ENCODE data around the gene PMEPA1. TPM values are rescaled to one million over a fixed set of nuclear protein-coding genes. Genes with fewer than 3 reads are reported as not detected.
A peak's percentile ranks its signal among the peaks of the same experiment; 100 is the strongest.

Gene PMEPA1
- 0.10 TPM for polyA plus RNA-seq (2013, experiment 1 of 2)
- 0.08 TPM for polyA plus RNA-seq (2013, experiment 2 of 2)

- H3K4me1 ChIP-seq (ENCODE audit: control insufficient read depth in 2 of 2, insufficient read depth in 1 of 2, low read depth in 1 of 2, low read length in 2 of 2) = peaks cover 3 to 24% of the 10 kb centered on the region in 2 donors
- H3K27me3 ChIP-seq (ENCODE audit: control insufficient read depth in 3 of 3, insufficient read depth in 3 of 3, low read depth in 1 of 3, low read length in 3 of 3) = peaks cover 20 to 68% (median 54%) of the 10 kb centered on the region in 3 experiments
Measured at GRCh38 chr20:57709823-57710799, at the start of gene PMEPA1. TSS of gene PMEPA1 (minus strand) at chr20:57710015. CDS start at chr20:57709582, 433 bp downstream.

GRCh38 chr20:57757767-57758166 lies 48.0 kb upstream of the PMEPA1 start:
- H2BK120ac ChIP-seq (ENCODE audit: low read depth, low read length) = no peak overlapping the region
- H2BK15ac ChIP-seq (ENCODE audit: low read length) = no peak overlapping the region
- no peak overlapping the region for H2AK5ac ChIP-seq (ENCODE audit: low read depth, low read length)
- H2AFZ ChIP-seq (ENCODE audit: low read length) = no peak overlapping the region
- H3K9me3 ChIP-seq (replicated peaks in 1 of 2; ENCODE audit: control insufficient read depth in 2 of 2, insufficient read depth in 1 of 2, low read depth in 1 of 2, low read length in 2 of 2) = no peaks in the 10 kb centered on the region
- no peak overlapping the region for H3K4ac ChIP-seq (ENCODE audit: low read length)
- no peak overlapping the region for H2BK5ac ChIP-seq (ENCODE audit: low read length)
- H3K36me3 ChIP-seq (replicated peaks in 1 of 2; ENCODE audit: control insufficient read depth in 2 of 2, insufficient read depth in 2 of 2, low read length in 2 of 2) = no peaks in the 10 kb centered on the region
- H3K18ac ChIP-seq (ENCODE audit: low read length) = no peak overlapping the region
- no peak overlapping the region for H4K91ac ChIP-seq (ENCODE audit: low read depth, low read length, poor library complexity)
- no peak overlapping the region for H3K27ac ChIP-seq (replicated peaks; ENCODE audit: low read length)
- H4K8ac ChIP-seq (ENCODE audit: low read depth, low read length) = no peak overlapping the region
- DNase-seq (ENCODE audit: low spot score) = no peak
- H3K4me2 ChIP-seq (ENCODE audit: insufficient read depth, low read length, poor library complexity, severe bottlenecking) = no peak overlapping the region
- no peak overlapping the region for H3K4me3 ChIP-seq (ENCODE audit: low read length in 2 of 2)
- H3K4me1 ChIP-seq (ENCODE audit: control insufficient read depth in 2 of 2, insufficient read depth in 1 of 2, low read depth in 1 of 2, low read length in 2 of 2) = no peaks in the 10 kb centered on the region
- peaks cover 0 to 3% (median 0%) of the 10 kb centered on the region in 3 experiments for H3K27me3 ChIP-seq (ENCODE audit: control insufficient read depth in 3 of 3, insufficient read depth in 3 of 3, low read depth in 1 of 3, low read length in 3 of 3)
- H3K9ac ChIP-seq (ENCODE audit: low read depth, low read length, poor library complexity) = no peak overlapping the region
- H3K23ac ChIP-seq (ENCODE audit: low read depth, low read length, poor library complexity) = no peak overlapping the region
- H3K79me1 ChIP-seq (ENCODE audit: low read depth, low read length) = no peaks in the 10 kb centered on the region
- H3K14ac ChIP-seq (ENCODE audit: low read length) = no peak overlapping the region
- WGBS, 2 donors (ENCODE audit: extremely low coverage in 2 of 2, insufficient read length in 2 of 2, insufficient replicate concordance in 1 of 2) = no CpG with 5 or more reads among the region's 1 CpG
- H2BK12ac ChIP-seq (ENCODE audit: low read length) = no peak overlapping the region

More at GRCh38 chr20:57709823-57710799, at the start of gene PMEPA1:
- Histone ChIP-seq H2BK5ac (ENCODE audit: low read length) (no peak within 1 kb of the TSS), H4K8ac (ENCODE audit: low read depth, low read length) (no peak within 1 kb of the TSS), H3K4ac (ENCODE audit: low read length) (no peak within 1 kb of the TSS), H2AK5ac (ENCODE audit: low read depth, low read length) (no peak within 1 kb of the TSS), H3K9ac (ENCODE audit: low read depth, low read length, poor library complexity) (peak within 1 kb of the TSS; percentile 24), H3K36me3 (replicated peaks in 1 of 2; ENCODE audit: control insufficient read depth in 2 of 2, insufficient read depth in 2 of 2, low read length in 2 of 2) (no peaks in the 10 kb centered on the region), H2BK120ac (ENCODE audit: low read depth, low read length) (no peak within 1 kb of the TSS), H3K27ac (replicated peaks; ENCODE audit: low read length) (no peak within 1 kb of the TSS), H3K14ac (ENCODE audit: low read length) (peak within 1 kb of the TSS; percentile 42), H3K9me3 (replicated peaks in 1 of 2; ENCODE audit: control insufficient read depth in 2 of 2, insufficient read depth in 1 of 2, low read depth in 1 of 2, low read length in 2 of 2) (no peaks in the 10 kb centered on the region), H3K18ac (ENCODE audit: low read length) (peak within 1 kb of the TSS; percentile 94), H2BK12ac (ENCODE audit: low read length) (no peak within 1 kb of the TSS), H3K4me3 (ENCODE audit: low read length in 2 of 2) (peak within 1 kb of the TSS; percentile 54 to 72), H3K79me1 (ENCODE audit: low read depth, low read length) (no peaks in the 10 kb centered on the region), H2AFZ (ENCODE audit: low read length) (peak within 1 kb of the TSS; percentile 99), H2BK15ac (ENCODE audit: low read length) (no peak within 1 kb of the TSS), H3K4me2 (ENCODE audit: insufficient read depth, low read length, poor library complexity, severe bottlenecking) (peak within 1 kb of the TSS; percentile 92), H3K23ac (ENCODE audit: low read depth, low read length, poor library complexity) (peak within 1 kb of the TSS; percentile 94), H4K91ac (ENCODE audit: low read depth, low read length, poor library complexity) (no peak within 1 kb of the TSS)
- DNase-seq (ENCODE audit: low spot score) = peak; percentile 88
- no CpG with 5 or more reads among the region's 92 CpGs for WGBS, 2 donors (ENCODE audit: extremely low coverage in 2 of 2, insufficient read length in 2 of 2, insufficient replicate concordance in 1 of 2)

GRCh38 chr20:57756921-57757320 lies 47.1 kb upstream of the PMEPA1 start:
- no peaks in the 10 kb centered on the region for H3K4me1 ChIP-seq (ENCODE audit: control insufficient read depth in 2 of 2, insufficient read depth in 1 of 2, low read depth in 1 of 2, low read length in 2 of 2)
- H3K27ac ChIP-seq (replicated peaks; ENCODE audit: low read length) = no peak overlapping the region
- no peak overlapping the region for H3K4me2 ChIP-seq (ENCODE audit: insufficient read depth, low read length, poor library complexity, severe bottlenecking)
- no peak overlapping the region for H3K4me3 ChIP-seq (ENCODE audit: low read length in 2 of 2)
- H3K36me3 ChIP-seq (replicated peaks in 1 of 2; ENCODE audit: control insufficient read depth in 2 of 2, insufficient read depth in 2 of 2, low read length in 2 of 2) = no peaks in the 10 kb centered on the region
- H2BK120ac ChIP-seq (ENCODE audit: low read depth, low read length) = no peak overlapping the region
- H2BK5ac ChIP-seq (ENCODE audit: low read length) = no peak overlapping the region
- H2BK15ac ChIP-seq (ENCODE audit: low read length) = no peak overlapping the region
- no peak for DNase-seq (ENCODE audit: low spot score)
- H4K91ac ChIP-seq (ENCODE audit: low read depth, low read length, poor library complexity) = no peak overlapping the region
- no peak overlapping the region for H3K9ac ChIP-seq (ENCODE audit: low read depth, low read length, poor library complexity)
- H3K18ac ChIP-seq (ENCODE audit: low read length) = no peak overlapping the region
- no peak overlapping the region for H3K14ac ChIP-seq (ENCODE audit: low read length)
- no peak overlapping the region for H4K8ac ChIP-seq (ENCODE audit: low read depth, low read length)
- H2AFZ ChIP-seq (ENCODE audit: low read length) = no peak overlapping the region
- H3K4ac ChIP-seq (ENCODE audit: low read length) = no peak overlapping the region
- peaks cover 0 to 3% (median 0%) of the 10 kb centered on the region in 3 experiments for H3K27me3 ChIP-seq (ENCODE audit: control insufficient read depth in 3 of 3, insufficient read depth in 3 of 3, low read depth in 1 of 3, low read length in 3 of 3)
- no peak overlapping the region for H3K23ac ChIP-seq (ENCODE audit: low read depth, low read length, poor library complexity)
- WGBS, 2 donors (ENCODE audit: extremely low coverage in 2 of 2, insufficient read length in 2 of 2, insufficient replicate concordance in 1 of 2) = no CpG with 5 or more reads among the region's 4 CpGs
- H2AK5ac ChIP-seq (ENCODE audit: low read depth, low read length) = no peak overlapping the region
- H3K79me1 ChIP-seq (ENCODE audit: low read depth, low read length) = no peaks in the 10 kb centered on the region
- H3K9me3 ChIP-seq (replicated peaks in 1 of 2; ENCODE audit: control insufficient read depth in 2 of 2, insufficient read depth in 1 of 2, low read depth in 1 of 2, low read length in 2 of 2) = no peaks in the 10 kb centered on the region
- H2BK12ac ChIP-seq (ENCODE audit: low read length) = no peak overlapping the region

GRCh38 chr20:57756213-57756612 lies 46.4 kb upstream of the PMEPA1 start:
- peaks cover 0 to 3% (median 0%) of the 10 kb centered on the region in 3 experiments for H3K27me3 ChIP-seq (ENCODE audit: control insufficient read depth in 3 of 3, insufficient read depth in 3 of 3, low read depth in 1 of 3, low read length in 3 of 3)

More at GRCh38 chr20:57756213-57756612, 46.4 kb upstream of the PMEPA1 start:
- no peak overlapping the region for H4K8ac ChIP-seq (ENCODE audit: low read depth, low read length)
- H3K18ac ChIP-seq (ENCODE audit: low read length) = no peak overlapping the region
- no peak overlapping the region for H2BK120ac ChIP-seq (ENCODE audit: low read depth, low read length)
- no peak overlapping the region for H3K9ac ChIP-seq (ENCODE audit: low read depth, low read length, poor library complexity)
- no peak overlapping the region for H3K23ac ChIP-seq (ENCODE audit: low read depth, low read length, poor library complexity)
- no peaks in the 10 kb centered on the region for H3K36me3 ChIP-seq (replicated peaks in 1 of 2; ENCODE audit: control insufficient read depth in 2 of 2, insufficient read depth in 2 of 2, low read length in 2 of 2)
- no peak overlapping the region for H3K14ac ChIP-seq (ENCODE audit: low read length)
- H3K27ac ChIP-seq (replicated peaks; ENCODE audit: low read length) = no peak overlapping the region
- no peak overlapping the region for H4K91ac ChIP-seq (ENCODE audit: low read depth, low read length, poor library complexity)
- no peak for DNase-seq (ENCODE audit: low spot score)
- H2BK5ac ChIP-seq (ENCODE audit: low read length) = no peak overlapping the region
- H2BK12ac ChIP-seq (ENCODE audit: low read length) = no peak overlapping the region
- no peak overlapping the region for H2AFZ ChIP-seq (ENCODE audit: low read length)
- no peaks in the 10 kb centered on the region for H3K9me3 ChIP-seq (replicated peaks in 1 of 2; ENCODE audit: control insufficient read depth in 2 of 2, insufficient read depth in 1 of 2, low read depth in 1 of 2, low read length in 2 of 2)
- WGBS, 2 donors (ENCODE audit: extremely low coverage in 2 of 2, insufficient read length in 2 of 2, insufficient replicate concordance in 1 of 2) = no CpG with 5 or more reads among the region's 4 CpGs
- no peaks in the 10 kb centered on the region for H3K79me1 ChIP-seq (ENCODE audit: low read depth, low read length)
- no peak overlapping the region for H2AK5ac ChIP-seq (ENCODE audit: low read depth, low read length)
- no peak overlapping the region for H3K4me3 ChIP-seq (ENCODE audit: low read length in 2 of 2)
- no peak overlapping the region for H2BK15ac ChIP-seq (ENCODE audit: low read length)
- no peaks in the 10 kb centered on the region for H3K4me1 ChIP-seq (ENCODE audit: control insufficient read depth in 2 of 2, insufficient read depth in 1 of 2, low read depth in 1 of 2, low read length in 2 of 2)
- no peak overlapping the region for H3K4me2 ChIP-seq (ENCODE audit: insufficient read depth, low read length, poor library complexity, severe bottlenecking)
- no peak overlapping the region for H3K4ac ChIP-seq (ENCODE audit: low read length)
